Mesendoderm (in vitro differentiated cells): ENCODE data around the gene SNX8.

Source experiments
- DNase-seq: peaks from one replicate; pipeline ENCODE4 v3.0.0; 2013
- H2AK5ac ChIP-seq: 2 replicates; pipeline ENCODE4 v1.6.1; 2013; ENCODE audit warnings: low read length, inconsistent platforms
- H2BK120ac ChIP-seq: 2 replicates; pipeline ENCODE4 v1.6.1; 2013; ENCODE audit warnings: low read depth, mild to moderate bottlenecking, low read length, moderate library complexity, mixed read lengths
- H2BK15ac ChIP-seq: replicated peaks from 2 replicates; pipeline ENCODE4 v1.6.1; 2013; ENCODE audit warnings: low read depth, mild to moderate bottlenecking, moderate library complexity
- H2BK5ac ChIP-seq: 2 replicates; pipeline ENCODE4 v1.6.1; 2013; ENCODE audit warnings: low read length, inconsistent platforms
- H3K18ac ChIP-seq: 2 replicates; pipeline ENCODE4 v1.6.1; 2013; ENCODE audit warnings: mild to moderate bottlenecking, low read length, mixed read lengths
- H3K23ac ChIP-seq: one replicate; pipeline ENCODE4 v1.6.1; 2013; ENCODE audit warnings: low read length
- H3K27ac ChIP-seq: 2 replicates; pipeline ENCODE4 v1.5.1; 2013; ENCODE audit warnings: low read depth, mild to moderate bottlenecking, inconsistent platforms, low read length, moderate library complexity
- H3K27me3 ChIP-seq: 2 replicates; pipeline ENCODE4 v1.6.1; 2013; ENCODE audit warnings: low read length, control low read depth, mild to moderate bottlenecking, inconsistent platforms; ENCODE audit not compliant: insufficient read depth, poor library complexity
- H3K36me3 ChIP-seq: 2 replicates; pipeline ENCODE4 v1.6.1; 2013; ENCODE audit warnings: low read length, inconsistent platforms; ENCODE audit not compliant: control insufficient read depth, insufficient read depth
- H3K4ac ChIP-seq: one replicate; pipeline ENCODE4 v1.6.1; 2013; ENCODE audit warnings: low read depth, mild to moderate bottlenecking, low read length, moderate library complexity
- H3K4me1 ChIP-seq: 2 replicates; pipeline ENCODE4 v1.6.1; 2013; ENCODE audit warnings: low read depth, low read length, inconsistent platforms; ENCODE audit not compliant: control insufficient read depth
- H3K4me2 ChIP-seq: 2 replicates; pipeline ENCODE4 v1.6.1; 2013; ENCODE audit warnings: low read length
- H3K4me3 ChIP-seq: 2 replicates; pipeline ENCODE4 v1.5.1; 2013; ENCODE audit warnings: mild to moderate bottlenecking, low read length
- H3K56ac ChIP-seq: one replicate; pipeline ENCODE4 v1.6.1; 2013; ENCODE audit warnings: low read length
- H3K79me1 ChIP-seq: 2 replicates; pipeline ENCODE4 v1.6.1; 2013; ENCODE audit warnings: low read length, inconsistent platforms
- H3K79me2 ChIP-seq: 2 replicates; pipeline ENCODE4 v1.6.1; 2013; ENCODE audit warnings: mild to moderate bottlenecking, low read length; ENCODE audit not compliant: control insufficient read depth, insufficient read depth
- H3K9ac ChIP-seq: 2 replicates; pipeline ENCODE4 v1.6.1; 2013; ENCODE audit warnings: low read length, inconsistent platforms
- H4K5ac ChIP-seq: one replicate; pipeline ENCODE4 v1.6.1; 2013; ENCODE audit warnings: low read length
- H4K8ac ChIP-seq: one replicate; pipeline ENCODE4 v1.6.1; 2013; ENCODE audit warnings: low read depth, mild to moderate bottlenecking, control low read depth, low read length, moderate library complexity
- WGBS: extraction: QIAGEN DNeasy Blood & Tissue Kit; methylation state at CpG from one replicate; pipeline ENCODE4 v1.1.7; 2013; ENCODE audit warnings: low lambda C conversion rate, missing lambda C conversion rate; ENCODE audit not compliant: insufficient coverage; ENCODE audit errors: extremely low coverage; 5-methylcytosine and 5-hydroxymethylcytosine counted together

Gene SNX8

DNA sequence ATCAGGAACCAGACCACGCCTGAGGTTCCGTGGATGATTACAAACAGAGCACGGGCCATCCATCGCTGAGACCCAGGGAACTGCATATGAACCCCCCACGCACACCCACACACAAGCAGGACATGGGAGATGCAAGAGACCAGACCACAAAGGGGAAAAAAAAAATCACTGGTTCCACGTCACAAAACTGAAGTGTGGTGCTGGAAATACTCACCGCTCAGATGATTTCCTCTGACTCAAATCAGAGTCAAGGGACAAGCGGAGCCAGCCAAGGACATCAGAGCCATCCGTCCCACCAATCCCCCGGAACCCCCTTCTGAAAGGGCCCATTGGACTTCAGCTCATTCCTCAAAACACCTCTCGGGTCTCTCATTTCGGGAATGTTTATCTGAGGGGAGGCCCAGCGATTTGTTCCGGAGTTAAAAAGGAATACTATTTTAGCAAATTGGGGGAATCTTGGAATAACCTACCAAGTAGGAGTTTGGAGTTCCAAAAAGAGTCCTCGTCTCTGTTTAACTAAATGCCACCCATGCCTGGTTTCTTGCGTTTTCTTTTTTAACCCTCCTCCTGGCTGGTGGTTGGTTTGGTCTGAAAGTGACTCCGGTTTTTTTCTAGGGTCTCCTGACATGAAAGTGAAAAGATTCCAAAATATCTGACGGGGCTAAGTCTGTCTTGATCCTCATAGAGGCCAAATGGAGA is 15.0 kb downstream of the SNX8 start:
- H3K23ac ChIP-seq, result no peak overlapping the region
- no peak overlapping the region for H2BK120ac ChIP-seq
- no peaks in the 10 kb centered on the region for H3K79me2 ChIP-seq
- H2AK5ac ChIP-seq, result no peak overlapping the region
- no peak overlapping the region for H3K4me2 ChIP-seq
- H3K4me3 ChIP-seq, result no peak overlapping the region
- no peak overlapping the region for H3K18ac ChIP-seq
- no peaks in the 10 kb centered on the region for H3K4me1 ChIP-seq
- H3K79me1 ChIP-seq, result peaks cover 2% of the 10 kb centered on the region
- H3K36me3 ChIP-seq, result no peaks in the 10 kb centered on the region
- H4K8ac ChIP-seq, result no peak overlapping the region
- H4K5ac ChIP-seq, result no peak overlapping the region
- WGBS, result no CpG with 5 or more reads among the region's 18 CpGs
- no peak overlapping the region for H2BK5ac ChIP-seq
- H2BK15ac ChIP-seq, result no peak overlapping the region
- H3K56ac ChIP-seq, result no peak overlapping the region
- DNase-seq, result no peak
- H3K4ac ChIP-seq, result no peak overlapping the region
- no peak overlapping the region for H3K9ac ChIP-seq
- H3K27ac ChIP-seq, result no peak overlapping the region
- no peaks in the 10 kb centered on the region for H3K27me3 ChIP-seq

DNA sequence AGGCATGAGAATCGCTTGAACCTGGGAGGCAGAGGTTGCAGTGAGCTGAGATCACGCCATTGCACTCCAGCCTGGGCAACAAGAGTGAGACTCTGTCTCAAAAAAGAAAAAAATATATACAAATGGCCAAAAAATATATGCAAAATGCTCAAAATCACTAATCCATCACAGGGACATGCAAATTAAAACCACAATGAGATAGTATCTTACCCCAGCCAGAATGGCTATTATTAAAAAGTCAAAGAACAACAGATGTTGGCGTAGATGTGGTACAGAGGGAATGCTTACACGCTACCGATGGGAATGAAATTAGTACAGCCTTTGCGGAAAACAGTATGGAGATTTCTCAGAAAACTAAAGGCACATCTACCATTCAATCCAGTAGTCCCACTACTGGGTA is 17.4 kb downstream of the SNX8 start:
- Histone ChIP-seq H3K4me3 (no peak overlapping the region), H2BK5ac (no peak overlapping the region), H3K23ac (no peak overlapping the region), H3K56ac (no peak overlapping the region), H3K18ac (no peak overlapping the region), H3K4me1 (no peaks in the 10 kb centered on the region), H2BK120ac (no peak overlapping the region), H3K4ac (no peak overlapping the region), H3K4me2 (no peak overlapping the region), H3K9ac (no peak overlapping the region), H2AK5ac (no peak overlapping the region), H3K79me2 (no peaks in the 10 kb centered on the region), H3K36me3 (no peaks in the 10 kb centered on the region), H4K5ac (no peak overlapping the region), H3K27me3 (no peaks in the 10 kb centered on the region), H2BK15ac (no peak overlapping the region), H3K79me1 (peaks cover 2% of the 10 kb centered on the region), H3K27ac (no peak overlapping the region), H4K8ac (no peak overlapping the region)
- no peak for DNase-seq
- WGBS, result no CpG with 5 or more reads among the region's 6 CpGs

DNA sequence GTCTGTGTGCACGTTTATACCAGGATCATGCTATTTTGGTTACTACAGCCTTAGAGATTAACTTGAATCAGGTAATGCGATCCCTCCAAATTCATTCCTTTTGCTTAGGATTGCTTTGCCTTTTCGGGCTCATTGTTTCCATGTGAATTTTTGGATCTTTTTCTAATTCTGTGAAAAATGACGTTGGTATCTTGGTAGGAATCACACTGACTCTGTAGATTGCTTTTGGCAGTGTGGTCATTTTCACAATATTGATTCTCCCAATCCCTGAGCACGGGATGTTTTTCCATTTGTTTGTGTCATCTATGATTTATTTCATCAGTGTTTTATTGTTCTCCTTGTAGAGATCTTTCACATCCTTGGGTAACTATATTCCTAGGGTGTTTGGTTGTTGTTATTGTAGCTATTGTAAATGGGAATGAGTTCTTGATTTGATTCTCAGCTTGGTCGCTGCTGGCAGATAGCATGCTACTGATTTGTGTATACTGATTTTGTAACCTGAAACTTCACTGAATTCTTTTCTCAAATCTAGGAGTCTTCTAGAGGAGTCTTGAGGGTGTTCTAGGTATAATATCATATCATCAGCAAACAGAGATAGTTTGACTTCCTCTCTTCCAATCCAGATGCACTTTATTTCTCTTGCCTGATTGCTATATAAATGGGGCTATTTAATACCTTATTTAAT is 18.2 kb downstream of the SNX8 start:
- H2AK5ac ChIP-seq, result no peak overlapping the region
- no peak overlapping the region for H3K4me3 ChIP-seq
- H3K4me1 ChIP-seq, result no peaks in the 10 kb centered on the region
- DNase-seq, result no peak
- no peak overlapping the region for H4K8ac ChIP-seq
- H4K5ac ChIP-seq, result no peak overlapping the region
- H2BK15ac ChIP-seq, result no peak overlapping the region
- no peaks in the 10 kb centered on the region for H3K27me3 ChIP-seq
- no CpG with 5 or more reads among the region's 6 CpGs for WGBS
- H3K79me2 ChIP-seq, result no peaks in the 10 kb centered on the region
- no peak overlapping the region for H3K18ac ChIP-seq
- no peak overlapping the region for H2BK120ac ChIP-seq
- H3K27ac ChIP-seq, result no peak overlapping the region
- H3K4ac ChIP-seq, result no peak overlapping the region
- no peak overlapping the region for H2BK5ac ChIP-seq
- H3K36me3 ChIP-seq, result no peaks in the 10 kb centered on the region
- no peak overlapping the region for H3K9ac ChIP-seq
- no peak overlapping the region for H3K4me2 ChIP-seq
- no peak overlapping the region for H3K23ac ChIP-seq
- no peak overlapping the region for H3K56ac ChIP-seq
- peaks cover 2% of the 10 kb centered on the region for H3K79me1 ChIP-seq

DNA sequence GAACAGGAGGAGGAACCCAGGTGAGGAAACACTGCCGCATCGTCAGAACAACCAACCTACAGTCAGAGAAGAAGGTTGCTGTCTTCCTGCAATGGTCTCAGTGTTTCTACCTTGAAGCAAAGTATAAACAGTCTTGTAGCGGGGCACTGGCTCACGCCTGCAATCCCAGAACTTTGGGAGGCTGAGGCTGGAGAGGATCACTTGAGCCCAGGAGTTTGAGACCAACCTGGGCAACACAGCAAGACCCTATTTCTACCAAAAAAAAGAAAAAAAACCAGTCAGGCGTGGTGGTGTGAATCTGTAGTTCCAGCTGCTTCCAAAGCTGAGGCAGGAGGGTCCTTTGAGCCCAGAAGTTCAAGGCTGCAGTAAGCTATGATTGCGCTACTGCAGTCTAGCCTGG is 23.4 kb downstream of the SNX8 start:
- Histone ChIP-seq H2BK120ac (no peak overlapping the region), H3K27me3 (no peaks in the 10 kb centered on the region), H3K4me3 (no peak overlapping the region), H3K27ac (no peak overlapping the region), H3K56ac (no peak overlapping the region), H3K18ac (no peak overlapping the region), H3K9ac (no peak overlapping the region), H4K8ac (no peak overlapping the region), H2AK5ac (no peak overlapping the region), H3K23ac (no peak overlapping the region), H3K4me1 (no peaks in the 10 kb centered on the region), H3K4me2 (no peak overlapping the region), H3K4ac (no peak overlapping the region), H3K79me2 (no peaks in the 10 kb centered on the region), H3K36me3 (no peaks in the 10 kb centered on the region), H2BK15ac (no peak overlapping the region), H3K79me1 (no peaks in the 10 kb centered on the region), H4K5ac (no peak overlapping the region), H2BK5ac (no peak overlapping the region)
- WGBS, result no CpG with 5 or more reads among the region's 6 CpGs
- DNase-seq, result no peak

DNA sequence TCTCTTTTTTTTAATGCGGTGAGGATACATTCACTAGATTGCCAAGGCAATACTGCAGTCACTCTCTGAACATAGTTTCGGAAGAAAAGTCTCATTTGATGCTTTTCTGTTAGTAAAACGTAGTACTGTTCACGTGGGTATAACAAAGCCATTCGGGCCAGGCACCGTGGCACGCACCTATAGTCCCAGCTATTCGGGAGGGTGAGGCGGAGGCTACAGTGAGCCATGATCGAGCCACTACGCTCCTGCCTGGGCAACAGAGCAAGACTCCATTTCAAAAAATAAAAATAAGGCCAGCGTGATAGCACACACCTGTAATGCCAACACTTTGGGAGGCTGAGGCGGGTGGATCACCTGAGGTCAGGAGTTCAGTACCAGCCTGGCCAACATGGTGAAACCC is 24.6 kb downstream of the SNX8 start:
- no peaks in the 10 kb centered on the region for H3K27me3 ChIP-seq
- H3K79me2 ChIP-seq, result no peaks in the 10 kb centered on the region
- H3K4me2 ChIP-seq, result no peak overlapping the region
- H3K79me1 ChIP-seq, result no peaks in the 10 kb centered on the region
- no peak overlapping the region for H2AK5ac ChIP-seq
- no peak overlapping the region for H3K56ac ChIP-seq
- H4K8ac ChIP-seq, result no peak overlapping the region
- WGBS, result no CpG with 5 or more reads among the region's 13 CpGs
- no peak overlapping the region for H3K27ac ChIP-seq
- H3K18ac ChIP-seq, result no peak overlapping the region
- no peak overlapping the region for H4K5ac ChIP-seq
- no peak overlapping the region for H2BK15ac ChIP-seq
- no peak overlapping the region for H2BK120ac ChIP-seq
- H3K4me3 ChIP-seq, result no peak overlapping the region
- no peak for DNase-seq
- no peak overlapping the region for H3K23ac ChIP-seq
- H2BK5ac ChIP-seq, result no peak overlapping the region
- H3K9ac ChIP-seq, result no peak overlapping the region
- no peaks in the 10 kb centered on the region for H3K36me3 ChIP-seq
- no peak overlapping the region for H3K4ac ChIP-seq
- no peaks in the 10 kb centered on the region for H3K4me1 ChIP-seq
